ENCODE data around the gene COPS8. TPM values are rescaled to one million over a fixed set of nuclear protein-coding genes. Genes with fewer than 3 reads are reported as not detected.
A peak's percentile ranks its signal among the peaks of the same experiment; 100 is the strongest.

COPS8 gene
- total RNA-seq, 4 donors from 2014 or later, result 57.1 to 84.5 (median 72.4) TPM

GRCh38 chr2:237147317-237147716 lies 61.6 kb downstream of the COPS8 start:
- H3K4me1 ChIP-seq, result peaks cover 0 to 10% of the 10 kb centered on the region in 2 donors
- no peak for TF ChIP-seq POLR2A (IDR thresholded peaks at IDR 0.05)
- no peak for TF ChIP-seq CTCF (IDR thresholded peaks at IDR 0.05)
- no peak overlapping the region for H3K4me3 ChIP-seq (replicated peaks in 1 of 3)
- H3K36me3 ChIP-seq, result no peaks in the 10 kb centered on the region
- H3K9me3 ChIP-seq, result no peaks in the 10 kb centered on the region
- H3K27ac ChIP-seq, result no peak overlapping the region
- H3K27me3 ChIP-seq, result no peaks in the 10 kb centered on the region
- no peak for DNase-seq
- intact Hi-C loops (cut with DNase I), result no loop called here

- no peaks in the 10 kb centered on the region for H3K36me3 ChIP-seq
- no peak for DNase-seq
- TF ChIP-seq CTCF (IDR thresholded peaks at IDR 0.05), result no peak
- no peak for TF ChIP-seq POLR2A (IDR thresholded peaks at IDR 0.05)
- 92 to 95% methylated on average over 4 of the region's 4 CpGs for WGBS, 2 donors
- H3K4me3 ChIP-seq (replicated peaks in 1 of 3), result no peak overlapping the region
- H3K27ac ChIP-seq, result no peak overlapping the region
- peaks cover 0 to 10% of the 10 kb centered on the region in 2 donors for H3K4me1 ChIP-seq
- H3K27me3 ChIP-seq, result no peaks in the 10 kb centered on the region
- no peaks in the 10 kb centered on the region for H3K9me3 ChIP-seq
- intact Hi-C loops (cut with DNase I), result no loop called here
These were observed 62.9 kb downstream of the COPS8 start for GRCh38 chr2:237148624-237149023.

GRCh38 chr2:237149425-237149824 lies 63.7 kb downstream of the COPS8 start:
- TF ChIP-seq POLR2A (IDR thresholded peaks at IDR 0.05) (no peak), CTCF (IDR thresholded peaks at IDR 0.05) (no peak)
- Histone ChIP-seq H3K27ac (peak overlapping the region in 1 of 3 donors; percentile 24), H3K27me3 (no peaks in the 10 kb centered on the region), H3K36me3 (no peaks in the 10 kb centered on the region), H3K4me1 (peaks cover 0 to 10% of the 10 kb centered on the region in 2 donors), H3K9me3 (no peaks in the 10 kb centered on the region), H3K4me3 (replicated peaks in 1 of 3) (no peak overlapping the region)
- intact Hi-C loops (cut with DNase I), result no loop called here
- DNase-seq, result no peak
- WGBS, 2 donors, result 63 to 65% methylated on average over 4 of the region's 4 CpGs

Data from thyroid gland (tissue), 4 donors.